NOMO-1 treated with dmso at 0.1 percent for 144 hours (cell line): ENCODE measurements around the gene CAMSAP1.

Experiments used
- DNase-seq: peaks from one replicate; lab custom pipeline; 2025; ENCODE audit not compliant: unreplicated experiment; lab: John Stamatoyannopoulos, UW

Gene CAMSAP1

GRCh38 chr9:135776893-135777622 lies 130.3 kb downstream of the CAMSAP1 start:
- no peak for DNase-seq

- no peak for DNase-seq
Observed at GRCh38 chr9:135775911-135776310, 131.4 kb downstream of the CAMSAP1 start.

- no peak for DNase-seq
Observed at GRCh38 chr9:135774794-135775525, 132.4 kb downstream of the CAMSAP1 start.

- no peak for DNase-seq
Observed at GRCh38 chr9:135774239-135774747, 133.1 kb downstream of the CAMSAP1 start.

GRCh38 chr9:135773530-135774238 lies 133.7 kb downstream of the CAMSAP1 start:
- no peak for DNase-seq

- no peak for DNase-seq
Observed at GRCh38 chr9:135772702-135773493, 134.4 kb downstream of the CAMSAP1 start.

- DNase-seq: no peak
Observed at GRCh38 chr9:135772056-135772646, 135.2 kb downstream of the CAMSAP1 start.

GRCh38 chr9:135771401-135772051 lies 135.8 kb downstream of the CAMSAP1 start:
- no peak for DNase-seq

GRCh38 chr9:135770771-135771170 lies 136.6 kb downstream of the CAMSAP1 start:
- DNase-seq: no peak

- no peak for DNase-seq
Observed at GRCh38 chr9:135770203-135770535, 137.2 kb downstream of the CAMSAP1 start.

- no peak for DNase-seq
Observed at GRCh38 chr9:135769489-135770202, 137.7 kb downstream of the CAMSAP1 start.

GRCh38 chr9:135768516-135769218 lies 138.7 kb downstream of the CAMSAP1 start:
- no peak for DNase-seq

- DNase-seq: no peak
Observed at GRCh38 chr9:135766707-135767106, 140.6 kb downstream of the CAMSAP1 start.

GRCh38 chr9:135766251-135766650 lies 141.1 kb downstream of the CAMSAP1 start:
- no peak for DNase-seq

- no peak for DNase-seq
Observed at GRCh38 chr9:135765416-135765815, 141.9 kb downstream of the CAMSAP1 start.

GRCh38 chr9:135764731-135765130 lies 142.6 kb downstream of the CAMSAP1 start:
- no peak for DNase-seq

- no peak for DNase-seq
Observed at GRCh38 chr9:135763716-135764446, 143.5 kb downstream of the CAMSAP1 start.

- no peak for DNase-seq
Observed at GRCh38 chr9:135762921-135763320, 144.4 kb downstream of the CAMSAP1 start.
